Spleen (tissue), 11 donors: ENCODE measurements around the gene STXBP4. TPM values are rescaled to one million over a fixed set of nuclear protein-coding genes. Genes with fewer than 3 reads are reported as not detected.

Experiments
- DNase-seq: peaks from one replicate; pipeline ENCODE4 v3.0.0-alpha.2; 2020
- H3K27ac ChIP-seq, 8 donors: fragments of 200-600 bp; sonication (generic) in 7 of 8; 1 replicate in 4 of 8; 2 replicates in 4 of 8; pipeline versions ENCODE4 v1.5.0 to v1.8.0; 2016 to 2021; ENCODE audit warnings: inconsistent platforms in 4 of 8, mild to moderate bottlenecking in 4 of 8, moderate library complexity in 1 of 8
- H3K27me3 ChIP-seq, 7 donors: fragments of 200-600 bp; sonication (generic) in 6 of 7; replicated peaks in 1 of 7; 1 replicate in 4 of 7; 2 replicates in 3 of 7; pipeline versions ENCODE4 v1.5.0 to v1.8.0; 2016 to 2021; ENCODE audit warnings: inconsistent platforms in 3 of 7, mild to moderate bottlenecking in 1 of 7
- H3K36me3 ChIP-seq, 6 donors: fragments of 200-600 bp; sonication (generic) in 5 of 6; 1 replicate in 4 of 6; 2 replicates in 2 of 6; pipeline versions ENCODE4 v1.5.0 to v1.8.0; 2016 to 2021; ENCODE audit warnings: inconsistent platforms in 2 of 6
- H3K4me1 ChIP-seq, 6 donors: fragments of 200-600 bp; sonication (generic) in 5 of 6; 1 replicate in 3 of 6; 2 replicates in 3 of 6; pipeline versions ENCODE4 v1.5.0 to v1.8.0; 2016 to 2021; ENCODE audit warnings: inconsistent platforms in 3 of 6
- H3K4me3 ChIP-seq, 8 donors: fragments of 200-600 bp; sonication (generic) in 7 of 8; 1 replicate in 4 of 8; 2 replicates in 4 of 8; pipeline versions ENCODE4 v1.5.0 to v1.8.0; 2016 to 2021; ENCODE audit warnings: inconsistent platforms in 4 of 8, mild to moderate bottlenecking in 4 of 8, moderate library complexity in 2 of 8
- H3K9me3 ChIP-seq, 8 donors: fragments of 200-600 bp; sonication (generic) in 7 of 8; 1 replicate in 4 of 8; 2 replicates in 4 of 8; pipeline versions ENCODE4 v1.5.0 to v1.8.0; 2016 to 2021; ENCODE audit warnings: inconsistent platforms in 4 of 8
- POLR2A ChIP-seq, 3 donors: fragments of 450-650 bp; IDR thresholded peaks; one replicate each; pipeline ENCODE4 v1.5.1; 2017; ENCODE audit warnings: antibody characterized with exemption in 3 of 3, mild to moderate bottlenecking in 1 of 3
- POLR2AphosphoS5 ChIP-seq, 3 donors: sonication (generic); formaldehyde crosslinking; IDR thresholded peaks; one replicate each; pipeline ENCODE4 v1.5.1; 2017; ENCODE audit warnings: antibody characterized with exemption in 3 of 3
- WGBS, 5 donors: extraction: QIAGEN DNeasy Blood & Tissue Kit in 3 of 5; methylation state at CpG; one replicate each; pipeline versions ENCODE4 v1.1.5 to v1.1.7; 2013 to 2018; 5-methylcytosine and 5-hydroxymethylcytosine counted together
- intact Hi-C: fragments of 100-400 bp; cut with DNase I; formaldehyde crosslinking; loops from one replicate; pipeline ENCODE4 v1.15.0; 2023; ENCODE audit warnings: low total_unique reads
- polyA plus RNA-seq, 3 donors: library from polyadenylated mRNA; stranded (reverse); fragments of 200-250 nt; gene quantifications; one replicate each; pipeline ENCODE4 v1.2.1, GENCODE V29; 2013
- total RNA-seq, 7 donors: library from RNA; depleted of rRNA in 3 of 7; stranded (reverse); fragments of >200 nt in 3 of 7; fragmentation: NEBNext Ultra II Directional in 4 of 7; extraction: Animal tissue kit (Norgen Biotek cat#: 25700) in 4 of 7; gene quantifications; one replicate each; pipeline versions ENCODE4 v1.1.0 to v1.2.1, GENCODE V29; 2016 to 2021
- TF ChIP-seq, protein P1 (sequence below), 11 experiments: fragments of 200-600 bp in 7 of 11; fragments of 450-650 bp in 4 of 11; sonication (generic) in 4 of 11; IDR thresholded peaks in 8 of 11; conservative IDR thresholded peaks in 3 of 11; 1 replicate in 7 of 11; 2 replicates in 4 of 11; pipeline versions ENCODE4 v1.4.0 to v1.8.0; 2016 to 2021; ENCODE audit warnings: antibody characterized with exemption in 11 of 11, inconsistent platforms in 4 of 11, mild to moderate bottlenecking in 1 of 11
- donor health status: healthy with polysubstance abuse.
- donor health status: DM: no; HTN: no; CAD: no; lungs with moderate emphysema.
- donor health status: DM: no; HTN: no; CAD: no.
- donor health status: Bipolar disorder and iron deficiency.
- donor health status: healthy.
- donor health status: DM: no; HTN: no; CAD: no.
- donor health status: DM: yes; HTN: yes; CAD: no.

The STXBP4 gene
- total and polyA plus RNA-seq, 10 donors: 0.67 to 45.5 (median 7.3) TPM

DNA sequence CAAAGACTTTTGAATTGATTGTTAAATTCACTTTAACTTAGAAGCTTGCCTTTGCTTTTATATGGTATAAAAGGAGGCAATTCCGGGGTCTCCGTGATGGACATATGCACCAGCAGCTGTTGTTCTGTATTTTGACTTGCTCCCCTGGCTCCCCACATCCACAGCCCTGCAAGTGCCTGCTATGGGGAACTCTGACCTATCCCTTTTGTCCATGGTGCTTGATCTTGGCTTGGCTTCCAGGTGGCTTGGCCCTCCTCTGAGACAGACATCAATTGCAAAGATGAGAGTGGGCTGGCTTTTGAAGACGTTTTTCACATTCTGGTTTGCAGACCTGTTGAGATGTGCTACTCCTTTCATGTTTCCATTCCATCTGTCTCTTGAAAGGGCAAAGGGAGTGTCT is 41.0 kb upstream of the STXBP4 start:
- Histone ChIP-seq H3K36me3 (no peaks in the 10 kb centered on the region), H3K9me3 (no peaks in the 10 kb centered on the region), H3K4me3 (no peak overlapping the region), H3K4me1 (no peaks in the 10 kb centered on the region), H3K27me3 (no peaks in the 10 kb centered on the region), H3K27ac (no peak overlapping the region)
- 64 to 75% (median 65%) methylated on average over 3 of the region's 3 CpGs for WGBS, 5 donors
- intact Hi-C loops: no loop called here
- no peak for DNase-seq
- TF ChIP-seq POLR2AphosphoS5 (IDR thresholded peaks at IDR 0.05) (no peak), POLR2A (IDR thresholded peaks at IDR 0.05) (no peak)
- TF ChIP-seq, protein P1, sequence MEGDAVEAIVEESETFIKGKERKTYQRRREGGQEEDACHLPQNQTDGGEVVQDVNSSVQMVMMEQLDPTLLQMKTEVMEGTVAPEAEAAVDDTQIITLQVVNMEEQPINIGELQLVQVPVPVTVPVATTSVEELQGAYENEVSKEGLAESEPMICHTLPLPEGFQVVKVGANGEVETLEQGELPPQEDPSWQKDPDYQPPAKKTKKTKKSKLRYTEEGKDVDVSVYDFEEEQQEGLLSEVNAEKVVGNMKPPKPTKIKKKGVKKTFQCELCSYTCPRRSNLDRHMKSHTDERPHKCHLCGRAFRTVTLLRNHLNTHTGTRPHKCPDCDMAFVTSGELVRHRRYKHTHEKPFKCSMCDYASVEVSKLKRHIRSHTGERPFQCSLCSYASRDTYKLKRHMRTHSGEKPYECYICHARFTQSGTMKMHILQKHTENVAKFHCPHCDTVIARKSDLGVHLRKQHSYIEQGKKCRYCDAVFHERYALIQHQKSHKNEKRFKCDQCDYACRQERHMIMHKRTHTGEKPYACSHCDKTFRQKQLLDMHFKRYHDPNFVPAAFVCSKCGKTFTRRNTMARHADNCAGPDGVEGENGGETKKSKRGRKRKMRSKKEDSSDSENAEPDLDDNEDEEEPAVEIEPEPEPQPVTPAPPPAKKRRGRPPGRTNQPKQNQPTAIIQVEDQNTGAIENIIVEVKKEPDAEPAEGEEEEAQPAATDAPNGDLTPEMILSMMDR (IDR thresholded peaks at IDR 0.05 in 8 of 11, conservative IDR thresholded peaks at IDR 0.05 in 3 of 11): no peak

DNA sequence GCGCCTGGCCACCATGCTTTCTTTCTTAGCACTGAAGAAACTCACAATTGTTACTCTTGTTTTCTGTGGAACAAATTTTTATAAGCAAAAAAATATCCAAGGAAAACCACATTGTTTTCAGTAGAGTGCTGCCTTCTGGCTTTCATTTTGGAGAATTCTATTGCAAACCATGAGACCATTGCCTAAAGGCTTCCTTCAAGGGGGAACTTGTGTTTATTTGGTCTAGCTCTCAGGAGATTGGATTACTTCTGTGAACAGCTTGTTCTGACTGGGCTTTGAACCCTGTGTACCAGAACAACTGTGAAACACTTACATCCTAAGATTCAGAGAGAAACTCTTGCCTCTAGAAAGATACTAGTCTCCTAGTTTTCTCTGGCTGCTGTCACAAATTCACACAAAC is 35.9 kb upstream of the STXBP4 start:
- Histone ChIP-seq H3K4me1 (no peaks in the 10 kb centered on the region), H3K4me3 (no peak overlapping the region), H3K36me3 (no peaks in the 10 kb centered on the region), H3K27ac (no peak overlapping the region), H3K9me3 (no peaks in the 10 kb centered on the region), H3K27me3 (no peaks in the 10 kb centered on the region)
- TF ChIP-seq POLR2AphosphoS5 (IDR thresholded peaks at IDR 0.05) (no peak), POLR2A (IDR thresholded peaks at IDR 0.05) (no peak)
- TF ChIP-seq, protein P1 (IDR thresholded peaks at IDR 0.05 in 8 of 11, conservative IDR thresholded peaks at IDR 0.05 in 3 of 11): no peak
- no peak for DNase-seq
- WGBS, 5 donors: 0 to 100% (median 95%) methylated on average over 1 of the region's 1 CpG
- intact Hi-C loops: no loop called here

DNA sequence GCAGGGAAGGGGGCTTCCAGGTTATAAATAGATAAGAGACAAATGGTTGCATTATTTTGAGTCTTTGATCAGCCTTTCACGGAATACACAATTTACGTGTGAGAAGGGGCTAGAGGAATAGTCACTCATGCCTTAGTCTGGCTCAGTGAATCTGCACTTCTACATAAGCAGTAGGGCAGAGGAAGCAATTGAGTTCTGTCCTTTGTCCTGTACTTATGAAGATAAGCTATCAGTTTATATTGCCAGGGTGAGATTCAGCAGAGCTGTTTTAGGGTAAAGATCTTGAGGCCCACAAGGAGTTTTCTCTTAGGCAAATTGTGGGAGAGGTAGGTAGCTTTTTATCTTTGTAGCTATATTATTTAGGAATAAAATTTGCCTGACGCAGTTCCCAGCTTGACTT is 34.6 kb upstream of the STXBP4 start:
- intact Hi-C loops: no loop called here
- Histone ChIP-seq H3K9me3 (no peaks in the 10 kb centered on the region), H3K36me3 (no peaks in the 10 kb centered on the region), H3K27ac (no peak overlapping the region), H3K27me3 (no peaks in the 10 kb centered on the region), H3K4me1 (no peaks in the 10 kb centered on the region), H3K4me3 (no peak overlapping the region)
- DNase-seq: no peak
- TF ChIP-seq POLR2A (IDR thresholded peaks at IDR 0.05) (no peak), POLR2AphosphoS5 (IDR thresholded peaks at IDR 0.05) (no peak)
- TF ChIP-seq, protein P1 (IDR thresholded peaks at IDR 0.05 in 8 of 11, conservative IDR thresholded peaks at IDR 0.05 in 3 of 11): no peak
- WGBS, 5 donors: 75 to 90% (median 87%) methylated on average over 3 of the region's 3 CpGs

DNA sequence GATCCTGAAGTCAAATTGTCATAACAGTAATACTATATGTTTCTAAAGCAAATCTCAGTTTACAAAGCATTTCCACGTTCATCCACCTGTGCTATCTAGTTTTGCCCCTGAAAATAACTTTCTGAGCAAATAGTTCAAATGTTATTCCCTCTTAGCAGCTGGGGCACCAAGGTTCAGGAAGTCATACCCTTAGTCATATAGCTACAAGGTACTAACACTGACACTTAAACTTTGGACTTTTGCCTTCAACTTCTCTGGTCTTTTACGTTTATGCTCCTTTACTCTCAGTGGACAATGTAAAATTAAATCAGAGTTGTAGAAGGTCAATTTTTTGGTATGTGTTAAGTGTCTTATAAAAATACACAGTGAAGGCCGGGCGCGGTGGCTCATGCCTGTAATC is 33.1 kb upstream of the STXBP4 start:
- no peak overlapping the region for H3K4me3 ChIP-seq
- no peak overlapping the region for H3K27ac ChIP-seq
- no peaks in the 10 kb centered on the region for H3K27me3 ChIP-seq
- H3K9me3 ChIP-seq: no peaks in the 10 kb centered on the region
- DNase-seq: no peak
- no peaks in the 10 kb centered on the region for H3K4me1 ChIP-seq
- TF ChIP-seq POLR2A (IDR thresholded peaks at IDR 0.05) (no peak), POLR2AphosphoS5 (IDR thresholded peaks at IDR 0.05) (no peak)
- TF ChIP-seq, protein P1 (IDR thresholded peaks at IDR 0.05 in 8 of 11, conservative IDR thresholded peaks at IDR 0.05 in 3 of 11): no peak
- 87 to 96% (median 88%) methylated on average over 5 of the region's 5 CpGs for WGBS, 5 donors
- intact Hi-C loops: no loop called here
- peaks cover 0 to 4% (median 0%) of the 10 kb centered on the region in 6 donors for H3K36me3 ChIP-seq
